Panc1 (cell line): Measurements from ENCODE around the gene IFNB1. TPM values are rescaled to one million over a fixed set of nuclear protein-coding genes. Genes with fewer than 3 reads are reported as not detected.

Source experiments
- ATAC-seq: fragments of 200-7000 bp; cut with Tn5 transposase; 2 replicates; pipeline ENCODE4 v1.9.1; 2020; ENCODE audit warnings: mild to moderate bottlenecking, moderate library complexity
- BruUV-seq: library from RNA; stranded (reverse); fragments of 400-500 nt; replicated peaks from 2 replicates; lab custom pipeline; 2021; lab: Mats Ljungman, UMichigan
- CTCF ChIA-PET: fragments of 300-600 bp; sonication (Branson Sonifier 250); formaldehyde crosslinking; loops from one replicate; lab custom pipeline; 2022; ENCODE audit warnings: antibody characterized with exemption; lab: Charles Lee
- POLR2A ChIA-PET: fragments of 300-600 bp; sonication (Branson Sonifier 250); formaldehyde crosslinking; loops from one replicate; lab custom pipeline; 2022; ENCODE audit warnings: antibody characterized with exemption; lab: Charles Lee
- DNase-seq: peaks from one replicate; pipeline ENCODE4 v3.0.0-alpha.2; 2010; ENCODE audit warnings: low read depth, low spot score
- H3K27ac ChIP-seq: 2 replicates; pipeline ENCODE4 v1.5.1; 2011; ENCODE audit warnings: mild to moderate bottlenecking, low read length, inconsistent platforms
- H3K27me3 ChIP-seq: fragments of 200-500 bp; sonication (Bioruptor generic); 2 replicates; pipeline ENCODE4 v1.6.0; 2014; ENCODE audit warnings: low read length, inconsistent platforms; ENCODE audit not compliant: control insufficient read depth, insufficient read depth
- H3K36me3 ChIP-seq: fragments of 200-500 bp; sonication (Bioruptor generic); 2 replicates; pipeline ENCODE4 v1.5.1; 2014; ENCODE audit warnings: inconsistent platforms, mild to moderate bottlenecking, low read length, moderate library complexity; ENCODE audit not compliant: control insufficient read depth, insufficient read depth
- H3K4me1 ChIP-seq: 2 replicates; pipeline ENCODE4 v1.5.1; 2011; ENCODE audit warnings: inconsistent platforms, mild to moderate bottlenecking, low read length, moderate library complexity; ENCODE audit not compliant: control insufficient read depth, insufficient read depth
- H3K4me3 ChIP-seq, 2 experiments: 2 replicates each; pipeline ENCODE4 v1.5.1; 2011 to 2012; ENCODE audit warnings: low read depth in 2 of 2, low read length in 2 of 2, mild to moderate bottlenecking in 2 of 2, inconsistent platforms in 1 of 2, moderate library complexity in 1 of 2
- H3K9me3 ChIP-seq: fragments of 200-500 bp; sonication (Bioruptor generic); 2 replicates; pipeline ENCODE4 v1.5.1; 2014; ENCODE audit warnings: low read depth, mild to moderate bottlenecking, inconsistent platforms, low read length, moderate library complexity; ENCODE audit not compliant: control insufficient read depth, insufficient read depth
- POLR2AphosphoS5 ChIP-seq: IDR thresholded peaks from 2 replicates; pipeline ENCODE4 v1.6.1; 2012; ENCODE audit warnings: mild to moderate bottlenecking, low read depth, low read length, moderate library complexity
- SIN3A ChIP-seq: IDR thresholded peaks from 2 replicates; pipeline ENCODE4 v1.6.1; 2012; ENCODE audit warnings: low read depth, mild to moderate bottlenecking, low read length, moderate library complexity, borderline replicate concordance; ENCODE audit not compliant: insufficient read depth
- TCF7L2 ChIP-seq: IDR thresholded peaks from 2 replicates; pipeline ENCODE4 v1.6.1; 2011; ENCODE audit warnings: mild to moderate bottlenecking, low read depth, low read length, inconsistent platforms
- in situ Hi-C: cut with HindIII; loops from 2 replicates; pipeline ENCODE4 v1.10.0; 2016; ENCODE audit warnings: low sequenced_read_pairs, low pct_unique_long_range_greater_than_20kb
- intact Hi-C: fragments of 100-400 bp; cut with micrococcal nuclease; formaldehyde crosslinking; loops from one replicate; pipeline ENCODE4 v1.10.0; 2022; ENCODE audit not compliant: unreplicated experiment
- total RNA-seq: library from RNA; stranded (reverse); gene quantifications from one replicate; pipeline ENCODE4 v1.2.1, GENCODE V29; 2021; ENCODE audit not compliant: unreplicated experiment
- TF ChIP-seq, protein P1 (sequence below), 2 experiments: IDR thresholded peaks; 2 replicates each; pipeline ENCODE4 v1.6.1; 2011 to 2012; ENCODE audit warnings: low read depth in 2 of 2, control low read depth in 1 of 2, low read length in 1 of 2, mild to moderate bottlenecking in 1 of 2, moderate library complexity in 1 of 2; ENCODE audit not compliant: insufficient read depth in 1 of 2
- TF ChIP-seq, protein P2 (sequence below): fragments of 450-650 bp; IDR thresholded peaks from 2 replicates; pipeline ENCODE4 v1.5.1; 2017; ENCODE audit warnings: mild to moderate bottlenecking

Gene IFNB1
- total RNA-seq, 1 experiment from 2014 or later = not detected

GRCh38 chr9:21082671-21083070 is 4.9 kb upstream of the IFNB1 start:
- Histone ChIP-seq H3K27me3 (no peaks in the 10 kb centered on the region), H3K27ac (no peak overlapping the region), H3K9me3 (no peaks in the 10 kb centered on the region), H3K4me3 (no peak overlapping the region), H3K36me3 (no peaks in the 10 kb centered on the region), H3K4me1 (no peaks in the 10 kb centered on the region)
- BruUV-seq = no TSS peak
- TF ChIP-seq POLR2AphosphoS5 = no peak
- TF ChIP-seq, protein P1, sequence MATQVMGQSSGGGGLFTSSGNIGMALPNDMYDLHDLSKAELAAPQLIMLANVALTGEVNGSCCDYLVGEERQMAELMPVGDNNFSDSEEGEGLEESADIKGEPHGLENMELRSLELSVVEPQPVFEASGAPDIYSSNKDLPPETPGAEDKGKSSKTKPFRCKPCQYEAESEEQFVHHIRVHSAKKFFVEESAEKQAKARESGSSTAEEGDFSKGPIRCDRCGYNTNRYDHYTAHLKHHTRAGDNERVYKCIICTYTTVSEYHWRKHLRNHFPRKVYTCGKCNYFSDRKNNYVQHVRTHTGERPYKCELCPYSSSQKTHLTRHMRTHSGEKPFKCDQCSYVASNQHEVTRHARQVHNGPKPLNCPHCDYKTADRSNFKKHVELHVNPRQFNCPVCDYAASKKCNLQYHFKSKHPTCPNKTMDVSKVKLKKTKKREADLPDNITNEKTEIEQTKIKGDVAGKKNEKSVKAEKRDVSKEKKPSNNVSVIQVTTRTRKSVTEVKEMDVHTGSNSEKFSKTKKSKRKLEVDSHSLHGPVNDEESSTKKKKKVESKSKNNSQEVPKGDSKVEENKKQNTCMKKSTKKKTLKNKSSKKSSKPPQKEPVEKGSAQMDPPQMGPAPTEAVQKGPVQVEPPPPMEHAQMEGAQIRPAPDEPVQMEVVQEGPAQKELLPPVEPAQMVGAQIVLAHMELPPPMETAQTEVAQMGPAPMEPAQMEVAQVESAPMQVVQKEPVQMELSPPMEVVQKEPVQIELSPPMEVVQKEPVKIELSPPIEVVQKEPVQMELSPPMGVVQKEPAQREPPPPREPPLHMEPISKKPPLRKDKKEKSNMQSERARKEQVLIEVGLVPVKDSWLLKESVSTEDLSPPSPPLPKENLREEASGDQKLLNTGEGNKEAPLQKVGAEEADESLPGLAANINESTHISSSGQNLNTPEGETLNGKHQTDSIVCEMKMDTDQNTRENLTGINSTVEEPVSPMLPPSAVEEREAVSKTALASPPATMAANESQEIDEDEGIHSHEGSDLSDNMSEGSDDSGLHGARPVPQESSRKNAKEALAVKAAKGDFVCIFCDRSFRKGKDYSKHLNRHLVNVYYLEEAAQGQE (IDR thresholded peaks at IDR 0.05; ENCODE audit: insufficient read depth in 1 of 2, low read depth in 2 of 2, low read length in 1 of 2) = no peak
- no peak for TF ChIP-seq TCF7L2
- TF ChIP-seq, protein P2, sequence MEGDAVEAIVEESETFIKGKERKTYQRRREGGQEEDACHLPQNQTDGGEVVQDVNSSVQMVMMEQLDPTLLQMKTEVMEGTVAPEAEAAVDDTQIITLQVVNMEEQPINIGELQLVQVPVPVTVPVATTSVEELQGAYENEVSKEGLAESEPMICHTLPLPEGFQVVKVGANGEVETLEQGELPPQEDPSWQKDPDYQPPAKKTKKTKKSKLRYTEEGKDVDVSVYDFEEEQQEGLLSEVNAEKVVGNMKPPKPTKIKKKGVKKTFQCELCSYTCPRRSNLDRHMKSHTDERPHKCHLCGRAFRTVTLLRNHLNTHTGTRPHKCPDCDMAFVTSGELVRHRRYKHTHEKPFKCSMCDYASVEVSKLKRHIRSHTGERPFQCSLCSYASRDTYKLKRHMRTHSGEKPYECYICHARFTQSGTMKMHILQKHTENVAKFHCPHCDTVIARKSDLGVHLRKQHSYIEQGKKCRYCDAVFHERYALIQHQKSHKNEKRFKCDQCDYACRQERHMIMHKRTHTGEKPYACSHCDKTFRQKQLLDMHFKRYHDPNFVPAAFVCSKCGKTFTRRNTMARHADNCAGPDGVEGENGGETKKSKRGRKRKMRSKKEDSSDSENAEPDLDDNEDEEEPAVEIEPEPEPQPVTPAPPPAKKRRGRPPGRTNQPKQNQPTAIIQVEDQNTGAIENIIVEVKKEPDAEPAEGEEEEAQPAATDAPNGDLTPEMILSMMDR = no peak
- no peak for TF ChIP-seq SIN3A
- ChIA-PET POLR2A (no interaction called here), CTCF (no interaction called here)
- ATAC-seq = no peak
- no peak for DNase-seq
- intact Hi-C loops = no loop called here
- in situ Hi-C loops = no loop called here

GRCh38 chr9:21081999-21082398 is 4.3 kb upstream of the IFNB1 start:
- no peak for TF ChIP-seq POLR2AphosphoS5
- TF ChIP-seq, protein P1 (IDR thresholded peaks at IDR 0.05; ENCODE audit: insufficient read depth in 1 of 2, low read depth in 2 of 2, low read length in 1 of 2) = no peak
- TF ChIP-seq SIN3A = no peak
- no peak for TF ChIP-seq TCF7L2
- TF ChIP-seq, protein P2 = no peak
- no peak for ATAC-seq
- Histone ChIP-seq H3K9me3 (no peaks in the 10 kb centered on the region), H3K36me3 (no peaks in the 10 kb centered on the region), H3K4me3 (no peak overlapping the region), H3K27ac (no peak overlapping the region), H3K27me3 (no peaks in the 10 kb centered on the region), H3K4me1 (no peaks in the 10 kb centered on the region)
- in situ Hi-C loops = no loop called here
- CTCF ChIA-PET = no interaction called here
- BruUV-seq = no TSS peak
- intact Hi-C loops = no loop called here
- DNase-seq = no peak
- POLR2A ChIA-PET = no interaction called here
